Thoracic aorta (tissue), 2 donors: ENCODE data around the gene ADM2. TPM values are rescaled to one million over a fixed set of nuclear protein-coding genes. Genes with fewer than 3 reads are reported as not detected.

ENCODE experiments used
- ATAC-seq: fragments of 150-250 bp; one replicate; pipeline ENCODE4 v1.8.0; 2017; ENCODE audit warnings: low read depth; ENCODE audit not compliant: insufficient number of reproducible peaks, low FRiP score
- DNase-seq: peaks from one replicate; pipeline ENCODE4 v3.0.0-alpha.2; 2020; ENCODE audit warnings: low spot score
- H3K27ac ChIP-seq, 2 donors: fragments of 200-600 bp; sonication (generic); 1 replicate in 1 of 2; 2 replicates in 1 of 2; pipeline ENCODE4 v1.5.1; 2016; ENCODE audit warnings: mild to moderate bottlenecking in 2 of 2, moderate library complexity in 2 of 2
- H3K27me3 ChIP-seq: fragments of 200-600 bp; sonication (generic); replicated peaks from 2 replicates; pipeline ENCODE4 v1.6.0; 2016; ENCODE audit warnings: mild to moderate bottlenecking; ENCODE audit not compliant: insufficient read depth
- H3K36me3 ChIP-seq: fragments of 200-600 bp; sonication (generic); one replicate; pipeline ENCODE4 v1.5.1; 2016
- H3K4me1 ChIP-seq, 2 donors: fragments of 200-600 bp; sonication (generic); 1 replicate in 1 of 2; 2 replicates in 1 of 2; pipeline versions ENCODE4 v1.5.1 to v1.6.0; 2016; ENCODE audit warnings: low read depth in 2 of 2, mild to moderate bottlenecking in 1 of 2; ENCODE audit not compliant: control insufficient read depth in 1 of 2
- H3K4me3 ChIP-seq: fragments of 200-600 bp; sonication (generic); 2 replicates; pipeline ENCODE4 v1.5.1; 2016; ENCODE audit warnings: mild to moderate bottlenecking
- H3K9me3 ChIP-seq: fragments of 200-600 bp; sonication (generic); 2 replicates; pipeline ENCODE4 v1.5.1; 2016
- CTCF ChIP-seq: fragments of 200-600 bp; sonication (generic); IDR thresholded peaks from one replicate; pipeline ENCODE4 v1.5.1; 2019; ENCODE audit warnings: antibody characterized with exemption
- total RNA-seq, 2 donors: library from RNA; depleted of rRNA; stranded (reverse); fragments of >200 nt; gene quantifications; one replicate each; pipeline versions ENCODE4 v1.1.0 to v1.2.3, GENCODE V29; 2016

Gene ADM2
- total RNA-seq, 2 donors from 2014 or later, result 0.14 TPM; not detected in 1

- no peak overlapping the region for H3K4me3 ChIP-seq
- DNase-seq (no peak), ATAC-seq (no peak)
- H3K36me3 ChIP-seq, result peaks cover 68% of the 10 kb centered on the region
- H3K9me3 ChIP-seq, result no peaks in the 10 kb centered on the region
- H3K27me3 ChIP-seq, result no peaks in the 10 kb centered on the region
- no peak for TF ChIP-seq CTCF
- no peak overlapping the region for H3K27ac ChIP-seq
- H3K4me1 ChIP-seq, result peaks cover 4 to 12% of the 10 kb centered on the region in 2 donors
These were observed 16.0 kb upstream of the ADM2 start for GRCh38 chr22:50465066-50465930.

- Histone ChIP-seq H3K36me3 (peaks cover 48% of the 10 kb centered on the region), H3K9me3 (no peaks in the 10 kb centered on the region), H3K27ac (no peak overlapping the region), H3K27me3 (no peaks in the 10 kb centered on the region), H3K4me3 (no peak overlapping the region), H3K4me1 (peaks cover 20 to 30% of the 10 kb centered on the region in 2 donors)
- ATAC-seq (no peak), DNase-seq (no peak)
- no peak for TF ChIP-seq CTCF
These were observed 14.0 kb upstream of the ADM2 start for GRCh38 chr22:50467341-50467740.

GRCh38 chr22:50467773-50468440 lies 13.4 kb upstream of the ADM2 start:
- Histone ChIP-seq H3K9me3 (no peaks in the 10 kb centered on the region), H3K27ac (no peak overlapping the region), H3K4me1 (peaks cover 25 to 36% of the 10 kb centered on the region in 2 donors), H3K4me3 (no peak overlapping the region), H3K27me3 (no peaks in the 10 kb centered on the region), H3K36me3 (peaks cover 44% of the 10 kb centered on the region)
- no peak for DNase-seq
- no peak for TF ChIP-seq CTCF
- ATAC-seq, result no peak

GRCh38 chr22:50468626-50469025 lies 12.7 kb upstream of the ADM2 start:
- Histone ChIP-seq H3K9me3 (no peaks in the 10 kb centered on the region), H3K36me3 (peaks cover 38% of the 10 kb centered on the region), H3K27ac (no peak overlapping the region), H3K4me3 (no peak overlapping the region), H3K4me1 (peaks cover 33 to 43% of the 10 kb centered on the region in 2 donors), H3K27me3 (no peaks in the 10 kb centered on the region)
- DNase-seq (no peak), ATAC-seq (no peak)
- TF ChIP-seq CTCF, result no peak
